H1 (cell line): ENCODE measurements around the gene MAP7. TPM values are rescaled to one million over a fixed set of nuclear protein-coding genes. Genes with fewer than 3 reads are reported as not detected.

Experiments used
- CTCF ChIA-PET: fragments of 300-600 bp; sonication (Branson Sonifier 250); formaldehyde crosslinking; loops from one replicate; lab custom pipeline; 2021; ENCODE audit not compliant: partially characterized antibody; lab: Charles Lee
- POLR2A ChIA-PET: fragments of 300-600 bp; sonication (Branson Sonifier 250); formaldehyde crosslinking; loops from one replicate; lab custom pipeline; 2021; ENCODE audit warnings: inconsistent platforms; ENCODE audit not compliant: partially characterized antibody; lab: Charles Lee
- DNase-seq, 2 experiments: peaks; one replicate each; pipeline versions ENCODE4 v3.0.0 to v3.0.0-alpha.2; 2010 to 2022; ENCODE audit warnings: low spot score in 2 of 2, low read depth in 1 of 2, mixed read lengths in 1 of 2
- FAIRE-seq: peaks from 2 replicates; lab custom pipeline; 2011; peaks lifted over from hg19 to GRCh38; lab: Jason Lieb, UNC
- H2AFZ ChIP-seq: 2 replicates; pipeline ENCODE4 v1.8.1; 2012; ENCODE audit warnings: low read length, inconsistent platforms
- H2AK5ac ChIP-seq: 2 replicates; pipeline ENCODE4 v1.6.1; 2013; ENCODE audit warnings: low read depth, low read length
- H2BK120ac ChIP-seq: replicated peaks from 2 replicates; pipeline ENCODE3; 2013; ENCODE audit warnings: low read depth, low read length, inconsistent platforms
- H2BK12ac ChIP-seq: 2 replicates; pipeline ENCODE4 v1.6.1; 2013; ENCODE audit warnings: low read depth, low read length
- H2BK15ac ChIP-seq: 2 replicates; pipeline ENCODE4 v1.6.1; 2013; ENCODE audit warnings: low read length
- H2BK20ac ChIP-seq: 2 replicates; pipeline ENCODE4 v1.6.1; 2013; ENCODE audit warnings: low read length
- H2BK5ac ChIP-seq: 2 replicates; pipeline ENCODE4 v1.6.1; 2013; ENCODE audit warnings: low read depth, low read length
- H3K14ac ChIP-seq: 2 replicates; pipeline ENCODE4 v1.6.1; 2013; ENCODE audit warnings: inconsistent platforms; ENCODE audit not compliant: insufficient read length
- H3K18ac ChIP-seq: 2 replicates; pipeline ENCODE4 v1.6.1; 2013; ENCODE audit warnings: low read length; ENCODE audit errors: extremely low read depth
- H3K23ac ChIP-seq: 2 replicates; pipeline ENCODE4 v1.6.1; 2013; ENCODE audit warnings: inconsistent platforms; ENCODE audit not compliant: insufficient read length
- H3K23me2 ChIP-seq: 2 replicates; pipeline ENCODE4 v1.6.1; 2013; ENCODE audit warnings: low read depth, low read length
- H3K27ac ChIP-seq: 2 replicates; pipeline ENCODE4 v1.6.1; 2011; ENCODE audit warnings: low read depth, low read length, inconsistent platforms
- H3K27me3 ChIP-seq, 4 experiments: replicated peaks in 1 of 4; 1 replicate in 1 of 4; 2 replicates in 3 of 4; pipeline versions ENCODE4 v1.6.1 to v1.8.1; 2011 to 2013; ENCODE audit warnings: low read length in 3 of 4, mild to moderate bottlenecking in 3 of 4, inconsistent platforms in 2 of 4, mixed read lengths in 2 of 4, moderate library complexity in 1 of 4; ENCODE audit not compliant: control insufficient read depth in 3 of 4, insufficient read depth in 3 of 4; ENCODE audit errors: extremely low read depth in 1 of 4
- H3K36me3 ChIP-seq, 4 experiments: 2 replicates each; pipeline versions ENCODE4 v1.6.1 to v1.8.1; 2011 to 2013; ENCODE audit warnings: mild to moderate bottlenecking in 4 of 4, low read length in 3 of 4, moderate library complexity in 2 of 4, control low read depth in 1 of 4, inconsistent platforms in 1 of 4; ENCODE audit not compliant: insufficient read depth in 4 of 4, control insufficient read depth in 2 of 4
- H3K4ac ChIP-seq: replicated peaks from 2 replicates; pipeline ENCODE3; 2013; ENCODE audit warnings: low read length, low read depth, mixed read lengths, inconsistent platforms; ENCODE audit not compliant: insufficient read length
- H3K4me1 ChIP-seq, 4 experiments: replicated peaks in 1 of 4; 1 replicate in 1 of 4; 2 replicates in 3 of 4; pipeline versions ENCODE4 v1.6.1 to v1.8.1; 2011 to 2013; ENCODE audit warnings: low read length in 3 of 4, inconsistent platforms in 2 of 4, mixed read lengths in 1 of 4; ENCODE audit not compliant: insufficient read depth in 4 of 4, control insufficient read depth in 3 of 4
- H3K4me2 ChIP-seq, 2 experiments: 2 replicates each; pipeline versions ENCODE4 v1.6.1 to v1.8.1; 2011 to 2013; ENCODE audit warnings: low read depth in 2 of 2, low read length in 2 of 2, control low read depth in 1 of 2, inconsistent platforms in 1 of 2, mild to moderate bottlenecking in 1 of 2; ENCODE audit not compliant: insufficient read depth in 1 of 2
- H3K4me3 ChIP-seq, 4 experiments: fragments of 200-600, 300-600 bp in 1 of 4; sonication (generic), shearing (Covaris generic), sonication (Bioruptor Twin) in 1 of 4; 2 replicates each; pipeline versions ENCODE4 v1.5.1 to v1.8.1; 2011 to 2016; ENCODE audit warnings: low read length in 4 of 4, low read depth in 3 of 4, control low read depth in 2 of 4, inconsistent platforms in 2 of 4, mild to moderate bottlenecking in 2 of 4, mixed read lengths in 1 of 4, moderate library complexity in 1 of 4; ENCODE audit not compliant: insufficient read depth in 2 of 4; ENCODE audit errors: extremely low read depth in 1 of 4
- H3K56ac ChIP-seq: replicated peaks from 2 replicates; pipeline ENCODE3; 2013; ENCODE audit warnings: low read depth, mild to moderate bottlenecking, mixed read lengths, low read length, inconsistent platforms; ENCODE audit not compliant: insufficient read length
- H3K79me1 ChIP-seq: 2 replicates; pipeline ENCODE4 v1.6.1; 2013; ENCODE audit warnings: low read depth, low read length, control low read depth
- H3K79me2 ChIP-seq, 2 experiments: 2 replicates each; pipeline versions ENCODE4 v1.6.1 to v1.8.1; 2012 to 2013; ENCODE audit warnings: low read length in 2 of 2, mild to moderate bottlenecking in 2 of 2, inconsistent platforms in 1 of 2; ENCODE audit not compliant: insufficient read depth in 2 of 2, control insufficient read depth in 1 of 2
- H3K9ac ChIP-seq, 4 experiments: replicated peaks in 1 of 4; 1 replicate in 1 of 4; 2 replicates in 3 of 4; pipeline versions ENCODE4 v1.6.1 to v1.8.1; 2011 to 2013; ENCODE audit warnings: low read depth in 3 of 4, low read length in 3 of 4, control low read depth in 2 of 4, mild to moderate bottlenecking in 2 of 4, moderate library complexity in 2 of 4, inconsistent platforms in 1 of 4; ENCODE audit errors: extremely low read depth in 1 of 4
- H3K9me3 ChIP-seq, 2 experiments: 2 replicates each; pipeline versions ENCODE4 v1.6.1 to v1.8.1; 2012 to 2013; ENCODE audit warnings: mild to moderate bottlenecking in 2 of 2, moderate library complexity in 2 of 2, control low read depth in 1 of 2, inconsistent platforms in 1 of 2, low read depth in 1 of 2, low read length in 1 of 2, mixed read lengths in 1 of 2; ENCODE audit not compliant: insufficient read depth in 2 of 2
- H4K20me1 ChIP-seq, 2 experiments: replicated peaks in 1 of 2; 2 replicates each; pipeline versions ENCODE3 to v1.8.1; 2011 to 2013; ENCODE audit warnings: inconsistent platforms in 2 of 2, low read length in 2 of 2, mild to moderate bottlenecking in 1 of 2; ENCODE audit not compliant: insufficient read depth in 2 of 2, control insufficient read depth in 1 of 2
- H4K5ac ChIP-seq: 2 replicates; pipeline ENCODE4 v1.6.1; 2013; ENCODE audit warnings: low read length, low read depth, mixed read lengths, inconsistent platforms; ENCODE audit not compliant: insufficient read length
- H4K8ac ChIP-seq: 2 replicates; pipeline ENCODE4 v1.8.0; 2013; ENCODE audit warnings: mild to moderate bottlenecking, moderate library complexity, low read length, inconsistent platforms; ENCODE audit not compliant: insufficient read depth; ENCODE audit errors: extremely low read depth
- H4K91ac ChIP-seq: replicated peaks from 2 replicates; pipeline ENCODE3; 2013; ENCODE audit warnings: low read length, mixed read lengths, inconsistent platforms; ENCODE audit not compliant: insufficient read length
- BACH1 ChIP-seq: IDR thresholded peaks from 2 replicates; pipeline ENCODE4 v1.6.1; 2012; ENCODE audit warnings: low read length, improper control_type of control experiment
- CTBP2 ChIP-seq: IDR thresholded peaks from 2 replicates; pipeline ENCODE4 v1.7.0; 2011; ENCODE audit warnings: borderline replicate concordance, mild to moderate bottlenecking, moderate library complexity, mixed read lengths, low read length; ENCODE audit not compliant: insufficient read depth, insufficient read length
- EP300 ChIP-seq, 2 experiments: IDR thresholded peaks; 1 replicate in 1 of 2; 2 replicates in 1 of 2; pipeline ENCODE4 v1.6.1; 2011 to 2012; ENCODE audit warnings: low read depth in 2 of 2, low read length in 2 of 2, mild to moderate bottlenecking in 2 of 2, borderline replicate concordance in 1 of 2, inconsistent platforms in 1 of 2, moderate library complexity in 1 of 2
- MAFK ChIP-seq: IDR thresholded peaks from 2 replicates; pipeline ENCODE4 v1.6.1; 2012; ENCODE audit warnings: low read depth, mild to moderate bottlenecking, improper control_type of control experiment, low read length
- NRF1 ChIP-seq: IDR thresholded peaks from 2 replicates; pipeline ENCODE4 v1.6.1; 2011; ENCODE audit warnings: mild to moderate bottlenecking, low read depth, low read length, improper control_type of control experiment
- POLR2A ChIP-seq, 2 experiments: IDR thresholded peaks; 1 replicate in 1 of 2; 2 replicates in 1 of 2; pipeline ENCODE4 v1.6.1; 2011; ENCODE audit warnings: low read depth in 2 of 2, low read length in 2 of 2, mild to moderate bottlenecking in 2 of 2; ENCODE audit errors: control extremely low read depth in 1 of 2
- RBBP5 ChIP-seq: IDR thresholded peaks from 2 replicates; pipeline ENCODE4 v1.7.1; 2012; ENCODE audit warnings: low read depth, mild to moderate bottlenecking, inconsistent platforms, low read length, moderate library complexity, borderline replicate concordance
- RFX5 ChIP-seq: IDR thresholded peaks from 2 replicates; pipeline ENCODE4 v1.6.1; 2011; ENCODE audit warnings: low read depth, low read length, improper control_type of control experiment, borderline replicate concordance
- SIRT6 ChIP-seq: IDR thresholded peaks from one replicate; pipeline ENCODE4 v1.7.1; 2012; ENCODE audit warnings: low read length, inconsistent platforms
- SP2 ChIP-seq: IDR thresholded peaks from 2 replicates; pipeline ENCODE4 v1.6.1; 2012; ENCODE audit warnings: mild to moderate bottlenecking, low read length, inconsistent platforms
- TAF1 ChIP-seq: IDR thresholded peaks from 2 replicates; pipeline ENCODE4 v1.6.1; 2011; ENCODE audit warnings: mild to moderate bottlenecking, low read depth, low read length
- TEAD4 ChIP-seq: IDR thresholded peaks from 2 replicates; pipeline ENCODE4 v1.6.1; 2012; ENCODE audit warnings: low read depth, low read length, inconsistent platforms, mixed read lengths
- ZNF274 ChIP-seq: IDR thresholded peaks from 2 replicates; pipeline ENCODE4 v1.7.0; 2012; ENCODE audit warnings: low read length, borderline replicate concordance; ENCODE audit errors: extremely low read depth
- WGBS, 2 experiments: shearing (Covaris generic) in 1 of 2; methylation state at CpG; one replicate each; pipeline versions ENCODE4 v1.1.6 to v1.1.7; 2013 to 2015; ENCODE audit warnings: low lambda C conversion rate in 2 of 2, mixed read lengths in 2 of 2, inconsistent platforms in 1 of 2, low coverage in 1 of 2, missing lambda C conversion rate in 1 of 2; ENCODE audit not compliant: insufficient replicate concordance in 2 of 2, insufficient coverage in 1 of 2, insufficient read length in 1 of 2; ENCODE audit errors: extremely low coverage in 1 of 2, missing lambda C conversion rate in 1 of 2; 5-methylcytosine and 5-hydroxymethylcytosine counted together
- polyA plus RNA-seq, 7 experiments: library from polyadenylated mRNA; depleted of rRNA in 3 of 7; stranded (reverse) in 5 of 7; unstranded in 2 of 7; fragments of >200 nt in 5 of 7; fragments of 200-250 nt in 2 of 7; gene quantifications; 1 replicate in 5 of 7; 2 replicates in 1 of 7; 4 replicates in 1 of 7; pipeline versions ENCODE4 v1.2.1 to v1.2.3, GENCODE V29; 2011 to 2013; ENCODE audit warnings: missing spikeins in 2 of 7, mixed read lengths in 2 of 7
- total RNA-seq: library from RNA; stranded (reverse); fragmentation: NEBNext Ultra II Directional; extraction: Animal tissue kit (Norgen Biotek cat#: 25700); gene quantifications from 2 replicates; pipeline ENCODE4 v1.2.1, GENCODE V29; 2021

MAP7 gene
- total and polyA plus RNA-seq, 2 of the 8 experiments (the other 6 are each of a cell fraction or from before 2014, with no cell fraction given) = 13.5 to 66.9 TPM

- CTCF ChIA-PET = interaction anchor here (0.7 to 1.6 kb wide), 4 partner anchors 9 to 104 kb away, joined by 3 to 5 read pairs (median 4); no protein-coding TSS in a partner anchor
- Histone ChIP-seq H3K14ac (no peak overlapping the region), H3K4me2 (no peak overlapping the region), H2BK15ac (no peak overlapping the region), H3K4me1 (peaks cover 2 to 33% (median 23%) of the 10 kb centered on the region in 4 experiments; a peak in 6 of 7 replicates), H2BK5ac (peak overlapping the region; percentile 38; the same call in 1 of the 2 replicates), H2AK5ac (no peak overlapping the region), H2AFZ (no peak overlapping the region), H3K27me3 (no peaks in the 10 kb centered on the region), H4K20me1 (no peaks in the 10 kb centered on the region), H3K56ac (no peak overlapping the region), H3K18ac (no peak overlapping the region), H3K4me3 (no peak overlapping the region), H4K5ac (no peak overlapping the region), H3K36me3 (no peaks in the 10 kb centered on the region), H4K91ac (no peak overlapping the region), H3K79me1 (no peaks in the 10 kb centered on the region), H2BK20ac (no peak overlapping the region), H2BK12ac (0 out of 2 replicates have a peak overlapping the region, but pooled peaks have one; percentile 54), H2BK120ac (no peak overlapping the region)
- POLR2A ChIA-PET = interaction anchor here (1.1 kb wide), 1 partner anchor 89 kb away, joined by 4 read pairs; no protein-coding TSS in a partner anchor
- DNase-seq (no peak), FAIRE-seq (no peak)
- TF ChIP-seq SP2 = no peak
- no peak for TF ChIP-seq RBBP5
- TF ChIP-seq RFX5 = no peak
- no peak for TF ChIP-seq SIRT6
- TF ChIP-seq ZNF274 = no peak
- TF ChIP-seq CTBP2 = no peak
- no peak for TF ChIP-seq MAFK
- no peak for TF ChIP-seq TEAD4
- TF ChIP-seq NRF1 = no peak
- no peak for TF ChIP-seq POLR2A (IDR thresholded peaks at IDR 0.05; ENCODE audit: control extremely low read depth in 1 of 2, low read depth in 2 of 2, low read length in 2 of 2)
- no peak for TF ChIP-seq BACH1
- no peak for TF ChIP-seq EP300 (IDR thresholded peaks at IDR 0.05; ENCODE audit: borderline replicate concordance in 1 of 2, low read depth in 2 of 2, low read length in 2 of 2)
- TF ChIP-seq TAF1 = no peak
- TF ChIP-seq, all 59 proteins: peak for 0
- WGBS, 2 experiments = 81% methylated on average over 3 of the region's 3 CpGs; no CpG with 5 or more reads in 1 of the 2 experiments
- Histone ChIP-seq H3K9ac (no peak overlapping the region), H3K23me2 (no peaks in the 10 kb centered on the region), H3K9me3 (no peaks in the 10 kb centered on the region), H3K4ac (no peak overlapping the region), H3K79me2 (peaks cover 0 to 73% of the 10 kb centered on the region in 2 experiments; a peak in 2 of 4 replicates), H3K23ac (no peak overlapping the region), H4K8ac (no peak overlapping the region), H3K27ac (no peak overlapping the region)
Measured at GRCh38 chr6:136437246-136437645, 113.0 kb downstream of the MAP7 start.
